HepG2 (cell line): ENCODE data around the gene SOCS1. TPM values are rescaled to one million over a fixed set of nuclear protein-coding genes. Genes with fewer than 3 reads are reported as not detected.

Experiments
- ATAC-seq: fragments of 200-7000 bp; cut with Tn5 transposase; 3 replicates; pipeline ENCODE4 v1.9.1; 2020; ENCODE audit warnings: mild to moderate bottlenecking, moderate library complexity
- BruUV-seq: library from RNA; stranded (reverse); fragments of 400-500 nt; replicated peaks from 2 replicates; lab custom pipeline; 2021; lab: Mats Ljungman, UMichigan
- CTCF ChIA-PET: fragments of 300-600 bp; formaldehyde crosslinking; extraction: SDS; loops from one replicate; lab custom pipeline; 2021; ENCODE audit warnings: low total read pairs, inconsistent platforms, low intra/inter-chr PET ratio; lab: Yijun Ruan, JAX
- POLR2A ChIA-PET: fragments of 350-600 bp; sonication (Branson Sonifier 250); formaldehyde crosslinking; loops from one replicate; lab custom pipeline; 2020; ENCODE audit warnings: antibody characterized with exemption, inconsistent platforms; lab: Yijun Ruan, JAX
- DNase-seq: peaks from one replicate; pipeline ENCODE4 v3.0.0-alpha.2; 2015; ENCODE audit warnings: low spot score
- FAIRE-seq: peaks from 3 replicates; lab custom pipeline; 2011; peaks lifted over from hg19 to GRCh38; lab: Jason Lieb, UNC
- H2AFZ ChIP-seq: one replicate; pipeline ENCODE4 v1.6.1; 2011; ENCODE audit warnings: low read length, inconsistent platforms
- H3K27ac ChIP-seq: fragments of 300-600 bp; 3 replicates; pipeline ENCODE4 v1.8.0; 2011; ENCODE audit warnings: mixed run types, mild to moderate bottlenecking, mixed read lengths, low read length, inconsistent platforms; ENCODE audit not compliant: insufficient read depth; ENCODE audit errors: extremely low read length
- H3K27me3 ChIP-seq, 2 experiments: fragments of 200-600 bp in 1 of 2; 2 replicates in 1 of 2; 3 replicates in 1 of 2; pipeline versions ENCODE4 v1.6.0 to v1.8.0; 2011; ENCODE audit warnings: low read length in 2 of 2, mild to moderate bottlenecking in 2 of 2, moderate library complexity in 2 of 2, inconsistent platforms in 1 of 2; ENCODE audit not compliant: insufficient read depth in 2 of 2, control insufficient read depth in 1 of 2
- H3K36me3 ChIP-seq, 2 experiments: fragments of 200-600 bp in 1 of 2; replicated peaks in 1 of 2; 2 replicates in 1 of 2; 3 replicates in 1 of 2; pipeline versions ENCODE4 v1.5.1 to v1.8.0; 2011; ENCODE audit warnings: low read length in 2 of 2, inconsistent platforms in 1 of 2; ENCODE audit not compliant: insufficient read depth in 2 of 2, control insufficient read depth in 1 of 2
- H3K4me1 ChIP-seq: 2 replicates; pipeline ENCODE4 v1.5.1; 2012; ENCODE audit warnings: low read length, inconsistent platforms; ENCODE audit not compliant: insufficient read depth
- H3K4me2 ChIP-seq: 2 replicates; pipeline ENCODE4 v1.6.0; 2011; ENCODE audit warnings: low read depth, low read length, inconsistent platforms
- H3K4me3 ChIP-seq, 3 experiments: fragments of 200-600 bp in 1 of 3; sonication (generic), shearing (Covaris generic) in 1 of 3; replicated peaks in 1 of 3; 2 replicates each; pipeline ENCODE4 v1.5.1; 2011 to 2016; ENCODE audit warnings: low read length in 3 of 3, inconsistent platforms in 2 of 3, low read depth in 2 of 3, mild to moderate bottlenecking in 2 of 3, control low read depth in 1 of 3, mixed read lengths in 1 of 3; ENCODE audit not compliant: insufficient read depth in 1 of 3
- H3K79me2 ChIP-seq: one replicate; pipeline ENCODE4 v1.6.1; 2011; ENCODE audit warnings: low read length, inconsistent platforms; ENCODE audit not compliant: insufficient read depth
- H3K9ac ChIP-seq: 2 replicates; pipeline ENCODE4 v1.6.0; 2011; ENCODE audit warnings: mild to moderate bottlenecking, low read depth, low read length, inconsistent platforms; ENCODE audit not compliant: insufficient read depth
- H3K9me3 ChIP-seq: 2 replicates; pipeline ENCODE4 v1.5.1; 2012; ENCODE audit warnings: mild to moderate bottlenecking, low read length
- H4K20me1 ChIP-seq: 2 replicates; pipeline ENCODE4 v1.6.0; 2011; ENCODE audit warnings: inconsistent platforms, mild to moderate bottlenecking, low read length, moderate library complexity; ENCODE audit not compliant: insufficient read depth
- CHD2 ChIP-seq: IDR thresholded peaks from 2 replicates; pipeline ENCODE4 v1.6.1; 2011; ENCODE audit warnings: low read depth, low read length, improper control_type of control experiment
- CHD4 ChIP-seq: fragments of 200-600 bp; sonication (generic); IDR thresholded peaks from 2 replicates; pipeline ENCODE4 v1.7.0; 2017; ENCODE audit warnings: mild to moderate bottlenecking, low read length, borderline replicate concordance
- CTCF ChIP-seq: sonication (generic); formaldehyde crosslinking; IDR thresholded peaks from 2 replicates; pipeline ENCODE4 v1.5.0; 2020; ENCODE audit warnings: mild to moderate bottlenecking, missing genetic modification reagents, moderate library complexity
- DNMT3B ChIP-seq: conservative IDR thresholded peaks from 2 replicates; pipeline ENCODE4 v1.6.1; 2016; ENCODE audit warnings: missing biosample characterization, control low read depth
- HMG20A ChIP-seq: IDR thresholded peaks from 2 replicates; pipeline ENCODE4 v1.6.1; 2016; ENCODE audit warnings: borderline replicate concordance
- NFYB ChIP-seq: sonication (generic); formaldehyde crosslinking; IDR thresholded peaks from 2 replicates; pipeline ENCODE4 v1.4.0; 2020; ENCODE audit warnings: missing genetic modification reagents
- NONO ChIP-seq, 2 experiments: fragments of 450-650 bp in 1 of 2; sonication (generic) in 1 of 2; formaldehyde crosslinking in 1 of 2; IDR thresholded peaks in 1 of 2; conservative IDR thresholded peaks in 1 of 2; 2 replicates each; pipeline versions ENCODE4 v1.6.1 to v1.8.0; 2017 to 2022; ENCODE audit warnings: mild to moderate bottlenecking in 1 of 2, missing genetic modification reagents in 1 of 2, moderate library complexity in 1 of 2
- NR2F6 ChIP-seq, 2 experiments: IDR thresholded peaks; 2 replicates each; pipeline ENCODE4 v1.6.1; 2016; ENCODE audit warnings: antibody characterized with exemption in 1 of 2, mild to moderate bottlenecking in 1 of 2
- RAD51 ChIP-seq: fragments of 450-650 bp; IDR thresholded peaks from 2 replicates; pipeline ENCODE4 v1.6.1; 2016; ENCODE audit warnings: borderline replicate concordance
- RBFOX2 ChIP-seq: fragments of 200-400 bp; formaldehyde crosslinking; IDR thresholded peaks from 2 replicates; pipeline ENCODE4 v1.6.1; 2017; ENCODE audit warnings: low read depth, mild to moderate bottlenecking, low read length
- RXRB ChIP-seq: IDR thresholded peaks from 2 replicates; pipeline ENCODE4 v1.6.1; 2016; ENCODE audit warnings: borderline replicate concordance, missing genetic modification reagents, missing compliant biosample characterization
- SSRP1 ChIP-seq: IDR thresholded peaks from 2 replicates; pipeline ENCODE4 v1.6.1; 2016; ENCODE audit warnings: control low read depth
- ZFP82 ChIP-seq: sonication (generic); formaldehyde crosslinking; IDR thresholded peaks from 2 replicates; pipeline ENCODE4 v1.5.1; 2020; ENCODE audit warnings: mild to moderate bottlenecking, missing genetic modification reagents, borderline replicate concordance
- ZNF124 ChIP-seq: sonication (generic); formaldehyde crosslinking; IDR thresholded peaks from 2 replicates; pipeline ENCODE4 v1.4.0; 2020; ENCODE audit warnings: missing genetic modification reagents
- ZNF614 ChIP-seq: IDR thresholded peaks from 2 replicates; pipeline ENCODE4 v1.6.1; 2018; ENCODE audit warnings: missing biosample characterization, missing genetic modification reagents, inconsistent platforms, borderline replicate concordance
- ZSCAN9 ChIP-seq: IDR thresholded peaks from 2 replicates; pipeline ENCODE4 v1.6.1; 2016; ENCODE audit warnings: borderline replicate concordance
- WGBS: methylation state at CpG from one replicate; pipeline ENCODE4 v1.1.6; 2017; ENCODE audit warnings: low lambda C conversion rate; 5-methylcytosine and 5-hydroxymethylcytosine counted together
- in situ Hi-C: cut with HindIII; loops from 2 replicates; pipeline ENCODE4 v1.10.0; 2017; ENCODE audit warnings: low pct_unique_long_range_greater_than_20kb; ENCODE audit not compliant: extremely low pct_ligation_motif_present
- intact Hi-C: fragments of 100-400 bp; cut with micrococcal nuclease; formaldehyde crosslinking; loops from one replicate; pipeline ENCODE4 v1.10.0; 2022; ENCODE audit not compliant: unreplicated experiment
- polyA plus RNA-seq, 8 experiments: library from polyadenylated mRNA; depleted of rRNA in 3 of 8; stranded (reverse) in 7 of 8; unstranded in 1 of 8; fragments of >200 nt; fragmentation: Illumina TruSeq in 4 of 8; extraction: Trizol in 4 of 8; gene quantifications; 2 replicates each; pipeline versions ENCODE4 v1.2.1 to v1.2.3, GENCODE V29; 2011 to 2016; ENCODE audit warnings: low read depth in 4 of 8, missing spikeins in 1 of 8, mixed read lengths in 1 of 8; ENCODE audit not compliant: insufficient read depth in 1 of 8
- total RNA-seq, 5 experiments: library from RNA; depleted of rRNA; stranded (reverse); fragments of >200 nt; fragmentation: Illumina TruSeq; extraction: Trizol; gene quantifications; 2 replicates each; pipeline ENCODE4 v1.2.3, GENCODE V29; 2016; ENCODE audit warnings: low read depth in 1 of 5
- TF ChIP-seq, protein P1 (sequence below): sonication (generic); formaldehyde crosslinking; IDR thresholded peaks from 2 replicates; pipeline ENCODE4 v1.4.0; 2020; ENCODE audit warnings: mild to moderate bottlenecking, missing genetic modification reagents
- TF ChIP-seq, protein P2 (sequence below): sonication (generic); formaldehyde crosslinking; IDR thresholded peaks from 2 replicates; pipeline ENCODE4 v1.4.0; 2020; ENCODE audit warnings: missing genetic modification reagents, borderline replicate concordance

SOCS1 gene
- total and polyA plus RNA-seq, 2 of the 13 experiments (the other 11 are each of a cell fraction or from before 2014, with no cell fraction given): 5.3 to 6.3 TPM

- H3K4me2 ChIP-seq: no peak overlapping the region
- H3K4me1 ChIP-seq: no peaks in the 10 kb centered on the region
- 56% methylated on average over 1 of the region's 1 CpG for WGBS
- no peak overlapping the region for H3K27ac ChIP-seq
- H3K9me3 ChIP-seq: peaks cover 23% of the 10 kb centered on the region
- intact Hi-C loops (no loop called here), in situ Hi-C loops (no loop called here)
- no peaks in the 10 kb centered on the region for H3K79me2 ChIP-seq
- no peak overlapping the region for H3K4me3 ChIP-seq
- BruUV-seq: no TSS peak
- H3K27me3 ChIP-seq: peaks cover under 1 to 2% of the 10 kb centered on the region in 2 experiments; a peak in 2 of 5 replicates
- FAIRE-seq (peak; percentile 50), ATAC-seq (no peak), DNase-seq (no peak)
- no peaks in the 10 kb centered on the region for H4K20me1 ChIP-seq
- no peak overlapping the region for H3K9ac ChIP-seq
- ChIA-PET POLR2A (interaction anchor here (1.6 kb wide), 1 partner anchor 12 kb away, joined by 4 read pairs; no protein-coding TSS in a partner anchor), CTCF (no interaction called here)
- no peaks in the 10 kb centered on the region for H3K36me3 ChIP-seq
- H2AFZ ChIP-seq: no peak overlapping the region
- no peak for TF ChIP-seq NONO (IDR thresholded peaks at IDR 0.05)
- TF ChIP-seq NONO (CRISPR knock-in tag; conservative IDR thresholded peaks at IDR 0.05): no peak
- no peak for TF ChIP-seq ZNF124
- TF ChIP-seq ZFP82 (CRISPR knock-in tag): no peak
- no peak for TF ChIP-seq DNMT3B (CRISPR knock-in tag)
- TF ChIP-seq HMG20A: no peak
- TF ChIP-seq CHD2: no peak
- TF ChIP-seq, protein P1, sequence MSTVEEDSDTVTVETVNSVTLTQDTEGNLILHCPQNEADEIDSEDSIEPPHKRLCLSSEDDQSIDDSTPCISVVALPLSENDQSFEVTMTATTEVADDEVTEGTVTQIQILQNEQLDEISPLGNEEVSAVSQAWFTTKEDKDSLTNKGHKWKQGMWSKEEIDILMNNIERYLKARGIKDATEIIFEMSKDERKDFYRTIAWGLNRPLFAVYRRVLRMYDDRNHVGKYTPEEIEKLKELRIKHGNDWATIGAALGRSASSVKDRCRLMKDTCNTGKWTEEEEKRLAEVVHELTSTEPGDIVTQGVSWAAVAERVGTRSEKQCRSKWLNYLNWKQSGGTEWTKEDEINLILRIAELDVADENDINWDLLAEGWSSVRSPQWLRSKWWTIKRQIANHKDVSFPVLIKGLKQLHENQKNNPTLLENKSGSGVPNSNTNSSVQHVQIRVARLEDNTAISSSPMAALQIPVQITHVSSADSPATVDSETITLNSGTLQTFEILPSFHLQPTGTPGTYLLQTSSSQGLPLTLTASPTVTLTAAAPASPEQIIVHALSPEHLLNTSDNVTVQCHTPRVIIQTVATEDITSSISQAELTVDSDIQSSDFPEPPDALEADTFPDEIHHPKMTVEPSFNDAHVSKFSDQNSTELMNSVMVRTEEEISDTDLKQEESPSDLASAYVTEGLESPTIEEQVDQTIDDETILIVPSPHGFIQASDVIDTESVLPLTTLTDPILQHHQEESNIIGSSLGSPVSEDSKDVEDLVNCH (CRISPR knock-in tag): no peak
- no peak for TF ChIP-seq ZNF614 (CRISPR knock-in tag)
- peak; percentile 31; the same call in 1 of the 2 replicates for TF ChIP-seq CTCF (CRISPR knock-in tag)
- TF ChIP-seq SSRP1: no peak
- TF ChIP-seq CHD4: peak; percentile 97; the same call in 1 of the 2 replicates
- no peak for TF ChIP-seq NR2F6 (IDR thresholded peaks at IDR 0.05)
- no peak for TF ChIP-seq NR2F6 (CRISPR knock-in tag; IDR thresholded peaks at IDR 0.05)
- no peak for TF ChIP-seq RXRB (CRISPR knock-in tag)
- TF ChIP-seq ZSCAN9 (CRISPR knock-in tag): no peak
- no peak for TF ChIP-seq NFYB (CRISPR knock-in tag)
- no peak for TF ChIP-seq RBFOX2
- no peak for TF ChIP-seq RAD51
- TF ChIP-seq, protein P2, sequence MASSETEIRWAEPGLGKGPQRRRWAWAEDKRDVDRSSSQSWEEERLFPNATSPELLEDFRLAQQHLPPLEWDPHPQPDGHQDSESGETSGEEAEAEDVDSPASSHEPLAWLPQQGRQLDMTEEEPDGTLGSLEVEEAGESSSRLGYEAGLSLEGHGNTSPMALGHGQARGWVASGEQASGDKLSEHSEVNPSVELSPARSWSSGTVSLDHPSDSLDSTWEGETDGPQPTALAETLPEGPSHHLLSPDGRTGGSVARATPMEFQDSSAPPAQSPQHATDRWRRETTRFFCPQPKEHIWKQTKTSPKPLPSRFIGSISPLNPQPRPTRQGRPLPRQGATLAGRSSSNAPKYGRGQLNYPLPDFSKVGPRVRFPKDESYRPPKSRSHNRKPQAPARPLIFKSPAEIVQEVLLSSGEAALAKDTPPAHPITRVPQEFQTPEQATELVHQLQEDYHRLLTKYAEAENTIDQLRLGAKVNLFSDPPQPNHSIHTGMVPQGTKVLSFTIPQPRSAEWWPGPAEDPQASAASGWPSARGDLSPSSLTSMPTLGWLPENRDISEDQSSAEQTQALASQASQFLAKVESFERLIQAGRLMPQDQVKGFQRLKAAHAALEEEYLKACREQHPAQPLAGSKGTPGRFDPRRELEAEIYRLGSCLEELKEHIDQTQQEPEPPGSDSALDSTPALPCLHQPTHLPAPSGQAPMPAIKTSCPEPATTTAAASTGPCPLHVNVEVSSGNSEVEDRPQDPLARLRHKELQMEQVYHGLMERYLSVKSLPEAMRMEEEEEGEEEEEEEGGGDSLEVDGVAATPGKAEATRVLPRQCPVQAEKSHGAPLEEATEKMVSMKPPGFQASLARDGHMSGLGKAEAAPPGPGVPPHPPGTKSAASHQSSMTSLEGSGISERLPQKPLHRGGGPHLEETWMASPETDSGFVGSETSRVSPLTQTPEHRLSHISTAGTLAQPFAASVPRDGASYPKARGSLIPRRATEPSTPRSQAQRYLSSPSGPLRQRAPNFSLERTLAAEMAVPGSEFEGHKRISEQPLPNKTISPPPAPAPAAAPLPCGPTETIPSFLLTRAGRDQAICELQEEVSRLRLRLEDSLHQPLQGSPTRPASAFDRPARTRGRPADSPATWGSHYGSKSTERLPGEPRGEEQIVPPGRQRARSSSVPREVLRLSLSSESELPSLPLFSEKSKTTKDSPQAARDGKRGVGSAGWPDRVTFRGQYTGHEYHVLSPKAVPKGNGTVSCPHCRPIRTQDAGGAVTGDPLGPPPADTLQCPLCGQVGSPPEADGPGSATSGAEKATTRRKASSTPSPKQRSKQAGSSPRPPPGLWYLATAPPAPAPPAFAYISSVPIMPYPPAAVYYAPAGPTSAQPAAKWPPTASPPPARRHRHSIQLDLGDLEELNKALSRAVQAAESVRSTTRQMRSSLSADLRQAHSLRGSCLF: no peak
Measured at GRCh38 chr16:11218604-11218962, 37.4 kb downstream of the SOCS1 start.
